Measurements from ENCODE around the gene YTHDF1. TPM values are rescaled to one million over a fixed set of nuclear protein-coding genes. Genes with fewer than 3 reads are reported as not detected.

Gene YTHDF1
- total and polyA plus RNA-seq, 4 donors = 20.9 to 45.9 (median 34.2) TPM

DNA sequence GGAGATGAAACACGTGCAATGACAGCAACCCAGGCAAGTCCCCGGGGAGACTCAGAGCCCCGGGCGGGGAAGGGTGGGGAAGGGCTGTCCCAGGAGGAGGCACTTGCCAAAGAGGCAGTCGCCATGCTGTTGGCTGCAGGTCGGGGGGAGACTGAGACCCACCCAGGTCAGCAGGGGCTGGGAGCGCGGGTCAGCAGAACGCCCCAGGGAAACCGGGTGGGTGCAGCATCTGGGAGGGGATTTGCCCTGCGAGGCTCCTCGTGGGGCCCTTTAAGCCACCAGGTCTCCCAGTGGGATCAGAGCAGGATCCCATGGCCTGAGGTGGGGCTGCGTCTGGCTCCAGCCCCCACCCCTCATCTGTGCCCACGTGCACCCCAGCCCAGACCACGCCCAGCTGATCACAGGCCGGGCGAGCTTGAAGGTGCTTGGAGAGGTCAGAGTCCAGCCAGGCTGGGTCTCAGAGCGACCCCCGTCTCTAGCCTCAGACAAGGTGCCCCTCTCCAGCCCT, 65.5 kb downstream of the YTHDF1 start:
- H3K27me3 ChIP-seq (ENCODE audit: control insufficient read depth, insufficient read depth, low read length) = peaks cover 5% of the 10 kb centered on the region
- no peak for DNase-seq (ENCODE audit: low read depth in 4 of 6, low spot score in 6 of 6)
- no peak overlapping the region for H3K27ac ChIP-seq (ENCODE audit: low read depth, low read length)
- peaks cover 2% of the 10 kb centered on the region for H3K9me3 ChIP-seq (ENCODE audit: control insufficient read depth, insufficient read depth, low read length)
- H3K36me3 ChIP-seq (ENCODE audit: control insufficient read depth, insufficient read depth, low read length) = no peaks in the 10 kb centered on the region
- peaks cover 31% of the 10 kb centered on the region for H3K4me1 ChIP-seq (ENCODE audit: control insufficient read depth, insufficient read depth, low read length)
- no peak overlapping the region for H3K4me3 ChIP-seq (ENCODE audit: low read depth, low read length)
- WGBS (ENCODE audit: insufficient coverage) = 89% methylated on average over 19 of the region's 19 CpGs

- H3K4me1 ChIP-seq (ENCODE audit: control insufficient read depth, insufficient read depth, low read length) = peaks cover 27% of the 10 kb centered on the region
- no peak overlapping the region for H3K27ac ChIP-seq (ENCODE audit: low read depth, low read length)
- H3K9me3 ChIP-seq (ENCODE audit: control insufficient read depth, insufficient read depth, low read length) = peaks cover 2% of the 10 kb centered on the region
- H3K4me3 ChIP-seq (ENCODE audit: low read depth, low read length) = no peak overlapping the region
- 63% methylated on average over 8 of the region's 13 CpGs for WGBS (ENCODE audit: insufficient coverage)
- peaks cover 5% of the 10 kb centered on the region for H3K27me3 ChIP-seq (ENCODE audit: control insufficient read depth, insufficient read depth, low read length)
- DNase-seq (ENCODE audit: low read depth in 4 of 6, low spot score in 6 of 6) = no peak
- no peaks in the 10 kb centered on the region for H3K36me3 ChIP-seq (ENCODE audit: control insufficient read depth, insufficient read depth, low read length)
These were observed 66.3 kb downstream of the YTHDF1 start for GRCh38 chr20:63149531-63150192.

DNA sequence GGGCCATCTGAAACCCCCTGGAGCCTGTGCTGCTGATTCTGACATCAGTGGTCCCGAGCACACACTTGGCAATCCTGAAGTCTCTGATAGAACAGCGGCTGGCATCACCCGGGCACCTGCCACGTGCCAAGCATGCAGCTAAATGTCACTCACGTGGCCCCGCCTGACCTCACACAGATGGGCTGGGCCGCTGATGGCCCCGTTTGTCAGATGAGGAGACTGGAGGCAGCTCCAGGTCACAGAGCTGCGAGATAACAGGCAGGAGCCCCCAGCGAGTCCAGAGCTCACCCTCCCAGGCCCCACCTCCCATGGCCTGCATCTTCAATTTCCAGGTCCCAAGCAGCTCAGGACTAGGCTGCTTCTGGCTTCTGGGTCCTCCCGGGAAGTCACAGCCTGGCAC, 67.2 kb downstream of the YTHDF1 start:
- H3K4me1 ChIP-seq (ENCODE audit: control insufficient read depth, insufficient read depth, low read length) = peaks cover 27% of the 10 kb centered on the region
- peaks cover 2% of the 10 kb centered on the region for H3K9me3 ChIP-seq (ENCODE audit: control insufficient read depth, insufficient read depth, low read length)
- no peak for DNase-seq (ENCODE audit: low read depth in 4 of 6, low spot score in 6 of 6)
- 86% methylated on average over 11 of the region's 11 CpGs for WGBS (ENCODE audit: insufficient coverage)
- H3K27ac ChIP-seq (ENCODE audit: low read depth, low read length) = no peak overlapping the region
- no peaks in the 10 kb centered on the region for H3K36me3 ChIP-seq (ENCODE audit: control insufficient read depth, insufficient read depth, low read length)
- peaks cover 5% of the 10 kb centered on the region for H3K27me3 ChIP-seq (ENCODE audit: control insufficient read depth, insufficient read depth, low read length)
- H3K4me3 ChIP-seq (ENCODE audit: low read depth, low read length) = no peak overlapping the region

GRCh38 chr20:63147532-63147931, 68.4 kb downstream of the YTHDF1 start:
- Histone ChIP-seq H3K27ac (ENCODE audit: low read depth, low read length) (no peak overlapping the region), H3K4me1 (ENCODE audit: control insufficient read depth, insufficient read depth, low read length) (peaks cover 22% of the 10 kb centered on the region), H3K36me3 (ENCODE audit: control insufficient read depth, insufficient read depth, low read length) (no peaks in the 10 kb centered on the region), H3K4me3 (ENCODE audit: low read depth, low read length) (no peak overlapping the region), H3K27me3 (ENCODE audit: control insufficient read depth, insufficient read depth, low read length) (peaks cover 2% of the 10 kb centered on the region), H3K9me3 (ENCODE audit: control insufficient read depth, insufficient read depth, low read length) (peaks cover 2% of the 10 kb centered on the region)
- no peak for DNase-seq (ENCODE audit: low read depth in 4 of 6, low spot score in 6 of 6)
- WGBS (ENCODE audit: insufficient coverage) = 86% methylated on average over 1 of the region's 2 CpGs

Small RNAs within 50 kb of the gene (small RNA-seq; reads per million reads assigned to genes)
- gene MIR124-3 (ENCODE audit: low replicate concordance) = 0.06 reads per million
- gene MIR3196 (ENCODE audit: low replicate concordance) = not detected

Other genes starting within 250 kb of the YTHDF1 start
- gene BHLHE23, start 209.2 kb downstream of the YTHDF1 start, total RNA-seq = not detected
- not detected for gene BHLHE23, start 209.2 kb downstream of the YTHDF1 start, polyA plus RNA-seq (ENCODE audit: insufficient read length in 2 of 2)
- 1 to 10 TPM; 1.4 to 1.6 TPM for gene BIRC7, start 19.8 kb upstream of the YTHDF1 start, total RNA-seq
- gene BIRC7, start 19.8 kb upstream of the YTHDF1 start, polyA plus RNA-seq (ENCODE audit: insufficient read length in 2 of 2) = under 1 TPM; 0.29 to 0.69 TPM
- gene NKAIN4, start 38.3 kb upstream of the YTHDF1 start, total RNA-seq = 10 to 100 TPM; 38.7 to 41.3 TPM
- gene NKAIN4, start 38.3 kb upstream of the YTHDF1 start, polyA plus RNA-seq (ENCODE audit: insufficient read length in 2 of 2) = 100 to 1,000 TPM; 126 to 153 TPM
- gene ARFGAP1, start 56.7 kb upstream of the YTHDF1 start, total RNA-seq = 10 to 100 TPM; 35.3 to 68.9 TPM
- gene ARFGAP1, start 56.7 kb upstream of the YTHDF1 start, polyA plus RNA-seq (ENCODE audit: insufficient read length in 2 of 2) = 100 to 1,000 TPM in 1 of 2 donors, 10 to 100 TPM in 1; 97.7 to 116 TPM
- 10 to 100 TPM; 10.3 to 14.4 TPM for gene COL20A1, start 77.1 kb upstream of the YTHDF1 start, total RNA-seq
- 10 to 100 TPM; 50.0 to 50.9 TPM for gene COL20A1, start 77.1 kb upstream of the YTHDF1 start, polyA plus RNA-seq (ENCODE audit: insufficient read length in 2 of 2)
- gene CHRNA4, start 145.2 kb upstream of the YTHDF1 start, total RNA-seq = 10 to 100 TPM in 1 of 2 donors, 1 to 10 TPM in 1; 5.5 to 13.0 TPM
- 10 to 100 TPM; 54.0 to 64.2 TPM for gene CHRNA4, start 145.2 kb upstream of the YTHDF1 start, polyA plus RNA-seq (ENCODE audit: insufficient read length in 2 of 2)

Data from spinal cord (tissue), 10 donors.